Measurements from ENCODE around the gene MKNK1.

The MKNK1 gene

GRCh38 chr1:46508757-46509156 lies 95.3 kb downstream of the MKNK1 start:
- no peaks in the 10 kb centered on the region for H3K36me3 ChIP-seq (ENCODE audit: low read length)
- no peaks in the 10 kb centered on the region for H3K27me3 ChIP-seq (ENCODE audit: low read length)
- H3K4me3 ChIP-seq (ENCODE audit: insufficient read depth, low read length, poor library complexity, severe bottlenecking) = no peak overlapping the region

More at GRCh38 chr1:46508757-46509156, 95.3 kb downstream of the MKNK1 start:
- Histone ChIP-seq H3K9ac (ENCODE audit: low read length) (no peak overlapping the region), H3F3A (ENCODE audit: insufficient read depth) (no peaks in the 10 kb centered on the region), H4K20me1 (ENCODE audit: low read depth, low read length) (no peaks in the 10 kb centered on the region), H3K9me2 (replicated peaks; ENCODE audit: insufficient read depth, low read length) (no peaks in the 10 kb centered on the region), H2AFZ (ENCODE audit: low read depth, low read length, severe bottlenecking) (no peak overlapping the region), H3K4me2 (ENCODE audit: low read depth, low read length, poor library complexity, severe bottlenecking) (no peak overlapping the region), H3K27ac (ENCODE audit: low read depth, low read length) (no peak overlapping the region), H3K9me3 (ENCODE audit: insufficient read depth, low read length) (no peaks in the 10 kb centered on the region), H3K79me2 (ENCODE audit: insufficient read depth, low read length) (no peaks in the 10 kb centered on the region)
- TF ChIP-seq EZH2phosphoT487 (conservative IDR thresholded peaks at IDR 0.05; ENCODE audit: low read length) (no peak), CTCF (IDR thresholded peaks at IDR 0.05; ENCODE audit: insufficient read depth, low read length, poor library complexity, severe bottlenecking) (no peak)
